NB4 (cell line): Measurements from ENCODE around the gene SH3GL1.

Source experiments
- POLR2A ChIP-seq: IDR thresholded peaks from 2 replicates; pipeline ENCODE4 v1.6.1; 2011; ENCODE audit warnings: mild to moderate bottlenecking; ENCODE audit not compliant: insufficient read length; ENCODE audit errors: extremely low read depth
- TF ChIP-seq, protein P1 (sequence below): IDR thresholded peaks from one replicate; pipeline ENCODE4 v1.5.1; 2012; ENCODE audit warnings: low read depth, low read length
- TF ChIP-seq, protein P2 (sequence below): IDR thresholded peaks from 2 replicates; pipeline ENCODE4 v1.6.1; 2011; ENCODE audit warnings: low read depth, low read length

DNA sequence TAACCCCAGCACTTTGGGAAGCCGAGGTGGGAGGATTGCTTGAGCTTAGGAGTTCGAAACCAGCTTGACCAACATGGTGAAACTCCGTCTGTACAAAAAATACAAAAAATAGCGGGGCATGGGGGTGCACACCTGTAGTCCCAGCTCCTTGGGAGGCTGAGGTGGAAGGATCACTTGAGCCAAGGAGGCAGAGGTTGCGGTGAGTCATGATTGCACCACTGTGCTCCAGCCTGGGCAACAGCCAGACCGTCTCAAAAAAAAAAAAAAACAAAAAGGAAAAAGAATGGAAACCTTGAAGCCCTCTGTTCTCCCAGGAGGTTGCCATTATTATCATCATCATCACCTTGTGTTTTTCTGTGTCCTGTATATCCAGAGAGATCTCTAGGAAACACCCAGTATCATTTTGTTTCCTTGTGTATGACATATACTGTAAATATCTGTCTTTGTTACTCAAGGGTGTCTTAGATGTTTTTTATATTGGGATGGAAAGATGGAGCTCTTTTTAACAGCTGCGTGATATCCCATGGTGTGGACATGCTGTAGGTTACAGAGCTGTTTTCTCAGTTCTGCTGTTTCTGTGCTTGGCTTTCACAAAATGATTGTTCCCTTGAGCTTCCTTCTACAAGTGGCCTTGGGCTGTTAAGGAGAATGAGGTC lies 13.9 kb upstream of the SH3GL1 start:
- TF ChIP-seq POLR2A: no peak
- TF ChIP-seq, protein P1, sequence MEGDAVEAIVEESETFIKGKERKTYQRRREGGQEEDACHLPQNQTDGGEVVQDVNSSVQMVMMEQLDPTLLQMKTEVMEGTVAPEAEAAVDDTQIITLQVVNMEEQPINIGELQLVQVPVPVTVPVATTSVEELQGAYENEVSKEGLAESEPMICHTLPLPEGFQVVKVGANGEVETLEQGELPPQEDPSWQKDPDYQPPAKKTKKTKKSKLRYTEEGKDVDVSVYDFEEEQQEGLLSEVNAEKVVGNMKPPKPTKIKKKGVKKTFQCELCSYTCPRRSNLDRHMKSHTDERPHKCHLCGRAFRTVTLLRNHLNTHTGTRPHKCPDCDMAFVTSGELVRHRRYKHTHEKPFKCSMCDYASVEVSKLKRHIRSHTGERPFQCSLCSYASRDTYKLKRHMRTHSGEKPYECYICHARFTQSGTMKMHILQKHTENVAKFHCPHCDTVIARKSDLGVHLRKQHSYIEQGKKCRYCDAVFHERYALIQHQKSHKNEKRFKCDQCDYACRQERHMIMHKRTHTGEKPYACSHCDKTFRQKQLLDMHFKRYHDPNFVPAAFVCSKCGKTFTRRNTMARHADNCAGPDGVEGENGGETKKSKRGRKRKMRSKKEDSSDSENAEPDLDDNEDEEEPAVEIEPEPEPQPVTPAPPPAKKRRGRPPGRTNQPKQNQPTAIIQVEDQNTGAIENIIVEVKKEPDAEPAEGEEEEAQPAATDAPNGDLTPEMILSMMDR: no peak
- TF ChIP-seq, protein P2, sequence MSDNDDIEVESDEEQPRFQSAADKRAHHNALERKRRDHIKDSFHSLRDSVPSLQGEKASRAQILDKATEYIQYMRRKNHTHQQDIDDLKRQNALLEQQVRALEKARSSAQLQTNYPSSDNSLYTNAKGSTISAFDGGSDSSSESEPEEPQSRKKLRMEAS: no peak
